ENCODE measurements around the gene FAM118A.
"Not testable (repeated sequence)": the region's sequence is repeated elsewhere in the genome, so short reads cannot be mapped to it uniquely, and the experiment has no call there.

The FAM118A gene

DNA sequence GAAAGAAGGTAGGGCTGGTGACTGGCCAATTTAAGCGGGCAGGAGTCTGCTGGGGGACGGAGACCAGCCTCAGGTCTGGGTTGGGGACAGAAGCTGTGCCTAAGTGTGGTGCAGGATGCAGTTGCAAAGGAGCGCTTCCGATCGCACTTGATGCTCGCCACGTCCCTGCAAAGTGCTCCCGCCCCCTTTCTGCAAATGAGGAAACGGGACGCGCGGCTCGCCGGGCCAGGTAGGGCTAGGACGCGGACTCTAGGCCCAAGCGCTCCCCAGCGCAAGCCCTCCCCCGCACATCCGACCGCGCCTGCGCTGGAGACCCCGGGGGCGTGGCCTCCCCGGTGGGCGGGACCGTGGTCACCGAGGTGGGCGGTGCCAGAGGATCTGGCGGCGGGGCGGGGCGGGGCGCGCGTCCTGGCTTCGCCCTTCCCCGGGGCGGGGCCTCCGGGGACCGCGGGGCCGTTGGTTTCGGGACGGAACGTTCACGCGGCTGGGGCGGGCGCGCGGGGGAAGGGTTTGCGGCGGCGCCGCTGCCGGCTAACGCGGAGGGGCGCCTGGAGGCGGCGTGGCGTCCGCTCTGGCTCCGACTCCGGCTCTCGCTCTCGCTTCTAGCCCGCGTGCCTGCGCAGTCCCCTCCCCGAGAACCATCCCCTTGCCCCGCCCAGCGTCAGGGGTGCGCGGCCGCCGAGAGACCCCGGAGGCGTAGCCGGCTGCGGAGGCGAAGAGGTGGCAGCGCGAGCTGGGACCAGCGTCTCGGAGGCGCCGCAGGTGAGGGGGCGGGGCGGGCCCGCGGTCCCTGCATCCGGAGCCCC, at the start of gene FAM118A:
Gene FAM118A, plus strand, starts transcription at position 513 of the 806 bp plus-strand sequence. CDS start 12,446 bp downstream, outside the sequence.
- peak; percentile 88 to 97 (median 96) for DNase-seq (ENCODE audit: low read depth in 3 of 3)

DNA sequence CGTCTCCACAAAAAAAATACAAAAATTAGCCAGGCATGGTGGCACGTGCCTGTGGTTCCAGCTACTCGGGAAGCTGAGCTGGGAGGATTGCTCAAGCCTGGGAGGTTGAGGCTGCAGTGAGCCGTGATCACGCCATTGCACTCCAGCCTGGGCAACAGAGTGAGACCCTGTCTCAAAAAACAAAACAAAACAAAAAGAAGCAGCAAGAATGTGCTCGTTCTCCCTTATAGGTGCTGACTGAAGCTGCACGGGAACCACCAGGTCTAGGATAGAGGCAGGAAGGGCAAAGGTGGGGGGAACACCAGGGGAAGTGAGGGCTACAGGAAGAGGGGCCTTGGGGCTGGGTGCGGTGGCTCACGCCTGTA, 49.4 kb upstream of the FAM118A start:
- not testable (repeated sequence) for DNase-seq (ENCODE audit: low read depth in 3 of 3)

- DNase-seq (ENCODE audit: low read depth in 3 of 3), result no peak
These were observed 48.2 kb upstream of the FAM118A start for GRCh38 chr22:45261407-45262088.

GRCh38 chr22:45262195-45262930, 47.4 kb upstream of the FAM118A start:
- no peak for DNase-seq (ENCODE audit: low read depth in 3 of 3)

GRCh38 chr22:45262931-45263462, 46.7 kb upstream of the FAM118A start:
- no peak for DNase-seq (ENCODE audit: low read depth in 3 of 3)

GRCh38 chr22:45263463-45264269, 46.1 kb upstream of the FAM118A start:
- no peak for DNase-seq (ENCODE audit: low read depth in 3 of 3)

DNA sequence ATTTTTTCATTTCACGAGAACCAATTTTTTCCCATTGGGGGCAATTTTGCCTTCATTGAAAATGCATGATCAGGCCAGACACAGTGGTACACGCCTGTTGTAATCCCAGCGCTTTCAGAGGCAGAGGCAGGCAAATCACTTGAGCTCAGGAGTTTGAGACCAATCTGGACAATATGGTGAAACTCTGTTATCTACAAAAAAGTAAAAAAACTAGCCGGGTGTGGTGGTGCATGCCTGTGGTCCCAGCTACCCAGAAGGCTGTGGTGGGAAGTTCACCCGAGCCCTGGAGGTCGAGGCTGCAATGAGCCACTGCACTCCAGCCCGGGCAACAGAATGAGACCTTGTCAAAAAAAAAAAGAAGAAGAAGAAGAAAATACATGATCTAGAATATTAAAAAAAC, 44.2 kb upstream of the FAM118A start:
- no peak for DNase-seq (ENCODE audit: low read depth in 3 of 3)

DNA sequence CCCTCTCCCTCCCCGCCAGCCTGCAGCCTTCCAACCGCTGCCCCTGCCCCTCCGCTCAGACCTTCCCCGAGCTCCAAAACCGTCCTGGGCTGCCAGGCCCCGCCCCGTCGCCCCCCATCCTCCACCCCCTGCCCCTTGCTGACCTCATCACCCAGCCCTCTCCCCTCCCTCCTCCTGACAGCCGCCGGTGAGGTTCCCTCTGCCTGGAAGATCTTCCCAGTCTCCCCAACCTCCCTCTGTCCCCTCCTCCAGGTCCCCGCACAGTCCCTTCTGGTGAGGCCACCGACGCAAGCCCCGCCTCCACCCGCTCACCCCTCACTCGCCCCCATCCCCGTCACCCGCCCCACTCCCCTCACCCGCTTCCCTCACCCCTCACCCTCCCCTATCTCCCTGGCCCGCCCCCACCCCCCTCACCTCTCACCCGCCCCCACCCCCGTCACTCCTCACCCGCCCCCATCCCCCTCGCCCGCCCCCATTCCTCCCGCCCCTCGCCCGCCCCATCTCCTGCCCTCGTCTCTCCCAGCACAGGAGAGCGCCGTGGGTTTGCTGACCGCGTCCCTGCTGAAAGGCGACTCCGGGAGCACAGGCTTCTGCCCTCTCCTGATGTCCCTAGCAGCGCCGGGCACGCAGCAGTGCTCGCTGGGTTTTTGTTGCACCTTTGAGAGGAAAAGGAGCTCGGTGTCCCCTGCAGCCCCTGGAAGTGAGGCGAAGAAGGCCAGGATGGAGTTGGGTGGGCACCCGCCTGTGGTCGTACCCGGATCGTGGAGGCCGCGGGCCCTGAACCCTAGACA, 41.4 kb upstream of the FAM118A start:
- DNase-seq (ENCODE audit: low read depth in 3 of 3), result no peak

GRCh38 chr22:45268958-45269844, 40.5 kb upstream of the FAM118A start:
- peak; percentile 58 to 75 (median 70) for DNase-seq (ENCODE audit: low read depth in 3 of 3)

GRCh38 chr22:45270095-45271020, 39.4 kb upstream of the FAM118A start:
- DNase-seq (ENCODE audit: low read depth in 3 of 3), result no peak

GRCh38 chr22:45271667-45272201, 38.0 kb upstream of the FAM118A start:
- DNase-seq (ENCODE audit: low read depth in 3 of 3), result no peak

DNA sequence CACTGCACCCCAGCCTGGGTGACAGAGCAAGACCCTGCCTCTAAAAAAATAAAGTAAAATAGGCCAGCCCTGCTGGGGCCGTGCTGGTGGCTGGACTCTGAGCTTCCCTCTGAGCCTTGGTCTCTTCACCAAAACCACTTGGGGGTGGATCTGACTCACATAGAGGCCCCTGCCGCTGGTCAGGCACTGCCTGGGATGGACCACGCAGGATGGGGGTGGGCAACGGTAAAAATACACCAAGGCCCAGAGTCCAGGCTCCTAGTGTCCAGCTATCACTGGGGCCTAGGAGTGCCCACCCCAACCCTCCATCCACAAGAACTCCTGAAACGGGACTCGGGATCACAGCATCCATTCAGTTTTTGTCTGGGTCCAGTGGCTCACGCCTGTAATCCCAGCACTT, 37.2 kb upstream of the FAM118A start:
- no peak for DNase-seq (ENCODE audit: low read depth in 3 of 3)

DNA sequence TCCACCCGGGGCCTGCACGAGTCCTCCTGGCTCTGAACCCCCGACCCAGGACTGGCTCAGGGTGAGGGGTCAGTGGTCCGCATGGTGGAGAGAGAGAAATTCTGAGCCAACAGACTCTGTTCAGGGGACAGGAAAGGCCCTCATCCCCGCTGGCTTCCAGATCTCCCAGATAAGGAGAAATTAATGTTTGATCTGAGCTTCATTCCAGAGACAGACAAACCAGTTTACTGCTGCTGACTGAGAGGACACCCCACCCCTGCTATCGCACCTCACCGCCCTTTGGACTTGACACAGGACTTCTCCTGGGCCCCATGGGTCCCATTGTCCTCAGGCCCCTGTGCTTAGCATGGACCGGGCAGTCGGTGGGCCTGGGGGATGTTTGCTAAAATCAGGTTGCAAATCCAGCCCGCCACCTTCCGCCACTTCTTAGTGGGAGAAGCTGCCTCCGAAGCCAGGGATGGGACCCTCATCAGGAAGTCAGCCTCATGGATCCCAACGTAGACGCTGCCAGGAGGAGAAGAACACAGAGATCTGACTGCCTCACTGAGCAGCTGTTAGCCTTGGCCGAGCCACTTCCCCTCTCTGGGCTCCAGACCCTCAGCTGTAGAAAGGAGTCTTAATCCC, 36.2 kb upstream of the FAM118A start:
- DNase-seq (ENCODE audit: low read depth in 3 of 3), result no peak

DNA sequence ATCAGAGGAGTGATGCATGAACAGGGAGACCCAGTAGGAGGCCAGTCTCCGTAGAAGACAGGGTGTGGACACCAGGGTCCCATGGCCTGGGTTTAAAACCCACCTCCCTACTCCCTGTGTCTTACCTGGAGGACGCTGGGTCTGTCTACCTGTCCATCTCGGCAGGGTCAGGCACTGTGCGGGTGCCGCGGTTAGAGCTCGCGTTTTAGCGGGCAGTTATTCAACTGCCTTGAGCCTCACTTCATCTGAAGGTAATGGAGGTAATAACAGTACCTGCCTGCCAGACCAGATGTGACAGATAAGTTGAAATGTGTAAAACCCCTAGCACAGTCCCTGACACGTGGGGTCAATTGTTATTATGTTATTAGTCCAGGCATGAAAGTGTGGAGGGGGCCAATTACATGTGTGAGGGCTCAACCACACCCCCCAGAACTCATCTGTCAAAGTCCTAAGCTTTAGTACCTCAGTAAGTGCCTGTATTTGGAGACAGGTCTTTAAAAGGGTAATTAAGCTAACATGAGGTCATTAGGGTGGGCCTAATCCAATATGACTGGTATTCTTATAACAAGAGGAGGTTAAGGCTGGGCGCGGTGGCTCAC, 33.1 kb upstream of the FAM118A start:
- no peak for DNase-seq (ENCODE audit: low read depth in 3 of 3)

- DNase-seq (ENCODE audit: low read depth in 3 of 3), result not testable (repeated sequence)
These were observed 32.0 kb upstream of the FAM118A start for GRCh38 chr22:45277720-45278119.

GRCh38 chr22:45278125-45278524, 31.6 kb upstream of the FAM118A start:
- no peak for DNase-seq (ENCODE audit: low read depth in 3 of 3)

- DNase-seq (ENCODE audit: low read depth in 3 of 3), result no peak
These were observed 29.1 kb upstream of the FAM118A start for GRCh38 chr22:45280587-45280980.
